Heart left ventricle (tissue), 16 donors: ENCODE data around the gene CCDC146. TPM values are rescaled to one million over a fixed set of nuclear protein-coding genes. Genes with fewer than 3 reads are reported as not detected.
"Not testable (repeated sequence)": the region's sequence is repeated elsewhere in the genome, so short reads cannot be mapped to it uniquely, and the experiment has no call there.

Experiments
- ATAC-seq, 4 donors: fragments of 200-7000 bp; cut with Tn5 transposase; one replicate each; pipeline ENCODE4 v1.9.1; 2020 to 2022; ENCODE audit warnings: moderate library complexity in 4 of 4, mild to moderate bottlenecking in 3 of 4, moderate number of reproducible peaks in 1 of 4
- DNase-seq, 5 donors: peaks; one replicate each; pipeline ENCODE4 v3.0.0-alpha.2; 2020
- H3K27ac ChIP-seq, 12 donors: fragments of 200-600 bp; sonication (generic) in 4 of 12; one replicate each; pipeline versions ENCODE4 v1.5.0 to v1.8.0; 2016 to 2022; ENCODE audit warnings: mild to moderate bottlenecking in 2 of 12
- H3K27me3 ChIP-seq, 9 donors: fragments of 200-600 bp; sonication (generic) in 2 of 9; one replicate each; pipeline versions ENCODE4 v1.5.1 to v1.8.0; 2016 to 2022; ENCODE audit warnings: mild to moderate bottlenecking in 3 of 9
- H3K36me3 ChIP-seq, 9 donors: fragments of 200-600 bp; sonication (generic) in 2 of 9; one replicate each; pipeline versions ENCODE4 v1.5.0 to v1.8.0; 2018 to 2022; ENCODE audit warnings: mild to moderate bottlenecking in 2 of 9
- H3K4me1 ChIP-seq, 12 donors: fragments of 200-600 bp; sonication (generic) in 4 of 12; one replicate each; pipeline versions ENCODE4 v1.5.0 to v1.8.0; 2016 to 2022; ENCODE audit warnings: mild to moderate bottlenecking in 3 of 12
- H3K4me3 ChIP-seq, 12 donors: fragments of 200-600 bp; sonication (generic) in 4 of 12; one replicate each; pipeline versions ENCODE4 v1.5.0 to v1.8.0; 2017 to 2022; ENCODE audit warnings: mild to moderate bottlenecking in 9 of 12, moderate library complexity in 4 of 12
- H3K9me3 ChIP-seq, 12 donors: fragments of 200-600 bp; sonication (generic) in 4 of 12; one replicate each; pipeline versions ENCODE4 v1.5.0 to v1.8.0; 2016 to 2022; ENCODE audit warnings: mild to moderate bottlenecking in 1 of 12
- CTCF ChIP-seq, 12 donors: fragments of 200-600 bp; sonication (generic) in 4 of 12; IDR thresholded peaks; one replicate each; pipeline versions ENCODE4 v1.5.0 to v1.8.0; 2018 to 2022; ENCODE audit warnings: antibody characterized with exemption in 12 of 12, mild to moderate bottlenecking in 5 of 12
- WGBS, 4 donors: extraction: QIAGEN DNeasy Blood & Tissue Kit in 2 of 4; methylation state at CpG; one replicate each; pipeline versions ENCODE4 v1.1.5 to v1.1.7; 2013 to 2018; 5-methylcytosine and 5-hydroxymethylcytosine counted together
- intact Hi-C, 10 donors: fragments of 100-400 bp; cut with DNase I; formaldehyde crosslinking; loops; one replicate each; pipeline versions ENCODE4 v1.11.1 to v1.14.2; 2022
- polyA plus RNA-seq, 2 donors: library from polyadenylated mRNA; stranded (reverse); fragments of 200-250 nt; gene quantifications; one replicate each; pipeline ENCODE4 v1.2.3, GENCODE V29; 2013
- total RNA-seq, 9 donors: library from RNA; depleted of rRNA in 2 of 9; stranded (reverse); fragments of >200 nt in 2 of 9; fragmentation: NEBNext Ultra II Directional in 3 of 9; extraction: Animal tissue kit (Norgen Biotek cat#: 25700) in 3 of 9; gene quantifications; one replicate each; pipeline versions ENCODE4 v1.1.0 to v1.2.4, GENCODE V29; 2016 to 2023
- donor health status: ischemic (EF 13 %, LVEDD 7.1; RV severe dilation, severe dysfunction).
- donor health status: healthy with polysubstance abuse.
- donor health status: DM: no; HTN: yes; CAD: no.
- donor health status: DM: no; HTN: no; CAD: no.
- donor health status: ischemic (EF 25% LVEDD 6.9; RV normal size, moderate dysfunction).
- donor health status: ischemic (EF 25% LVEDD 5.7; RV mildly dilated, moderate dysfunction).
- donor health status: healthy.
- donor health status: DM: yes; HTN: yes; CAD: no.
- donor health status: ischemic (EF 35%, LVEDD 5.7; RV mildly dilated, moderate dysfunction).
- donor health status: nonischemic (EF 11% LVEDD 7.7; RV severe dilation, severe dysfunction).
- donor health status: DM: yes; HTN: yes; CAD: no.
- donor health status: PGD.
- donor health status: ischemic (EF 29% LVEDD 5.4; RV normal size, mild dysfunction).
- donor health status: nonischemic (EF 23%, LVEDD 6.1; RV moderate dilation, normal function).

Gene CCDC146
- total and polyA plus RNA-seq, 11 donors: 2.1 to 13.3 (median 6.6) TPM

DNA sequence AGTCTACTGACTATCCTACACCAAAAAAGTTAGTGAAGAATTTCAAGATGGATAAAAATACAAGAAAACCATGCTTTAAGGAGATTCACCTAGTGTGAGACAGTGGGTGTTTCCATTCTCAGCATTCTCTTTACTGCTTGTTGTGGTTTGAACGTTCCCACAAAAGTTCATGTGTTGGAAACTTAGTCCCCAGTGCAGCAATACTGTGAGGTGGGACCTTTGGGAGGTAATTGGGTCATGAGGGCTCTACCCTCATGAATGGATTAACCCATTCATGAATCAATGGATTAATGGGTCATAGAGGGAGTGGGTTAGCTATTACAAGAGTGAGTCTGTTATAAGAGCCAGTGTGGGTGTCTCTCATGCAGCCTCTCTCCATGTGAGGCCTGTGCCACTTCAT lies 21.2 kb upstream of the CCDC146 start:
- H3K4me3 ChIP-seq, H3K36me3 ChIP-seq, intact Hi-C loops, DNase-seq, H3K27me3 ChIP-seq, H3K27ac ChIP-seq, ATAC-seq, H3K4me1 ChIP-seq, H3K9me3 ChIP-seq: not testable (repeated sequence)
- 85 to 100% (median 90%) methylated on average over 1 of the region's 1 CpG for WGBS, 4 donors

DNA sequence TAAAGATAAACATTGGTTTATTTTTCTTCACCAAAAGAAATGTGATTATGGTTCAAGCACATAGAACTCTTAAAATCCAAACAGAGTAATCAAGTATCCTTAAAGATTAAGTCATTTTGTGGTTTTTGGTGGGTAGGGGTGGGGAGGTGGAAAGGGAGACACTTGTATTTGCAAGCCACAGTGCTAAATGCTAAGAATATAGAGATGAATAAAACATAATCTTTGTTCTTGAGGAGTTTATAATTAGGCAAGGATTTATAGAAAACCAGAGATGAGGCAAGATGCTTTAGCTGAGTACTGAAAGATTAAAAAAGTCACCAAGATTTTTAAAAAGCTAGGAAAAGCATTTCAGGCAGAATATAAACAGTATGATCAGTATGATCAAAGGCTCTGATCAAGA lies 19.7 kb upstream of the CCDC146 start:
- H3K4me1 ChIP-seq, ATAC-seq, DNase-seq, H3K9me3 ChIP-seq, H3K27ac ChIP-seq, H3K36me3 ChIP-seq, intact Hi-C loops, H3K27me3 ChIP-seq, H3K4me3 ChIP-seq: not testable (repeated sequence)

DNA sequence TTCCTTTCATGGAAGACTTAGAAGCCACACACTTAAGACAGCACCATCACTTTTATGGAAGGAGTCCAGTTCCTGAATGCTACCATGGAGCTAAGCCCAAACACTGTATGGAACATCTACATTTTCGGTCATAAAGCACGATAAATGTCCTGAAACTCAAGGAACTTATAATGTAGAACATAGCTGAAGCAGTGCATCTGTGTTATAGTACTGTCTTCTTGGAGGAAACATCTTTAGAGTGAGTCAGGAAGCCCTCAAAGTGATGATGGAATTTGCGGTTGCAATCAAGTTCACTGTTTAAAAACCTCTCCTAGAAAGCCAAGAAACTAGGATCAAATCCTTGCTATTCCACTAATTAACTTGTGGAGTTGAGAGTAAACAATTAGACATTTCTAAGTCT lies 16.5 kb upstream of the CCDC146 start:
- H3K27me3 ChIP-seq, H3K9me3 ChIP-seq, H3K4me3 ChIP-seq, H3K27ac ChIP-seq, ATAC-seq, intact Hi-C loops, DNase-seq, H3K4me1 ChIP-seq: not testable (repeated sequence)
- H3K36me3 ChIP-seq: peaks cover 0 to 13% (median 3%) of the 10 kb centered on the region in 9 donors
- 93 to 100% (median 96%) methylated on average over 3 of the region's 3 CpGs for WGBS, 4 donors

- H3K4me1 ChIP-seq, H3K9me3 ChIP-seq, DNase-seq, intact Hi-C loops, H3K27me3 ChIP-seq, H3K4me3 ChIP-seq: not testable (repeated sequence)
- ATAC-seq: peak in 1 of 4 donors; percentile 26
- H3K36me3 ChIP-seq: peaks cover 0 to 13% (median 3%) of the 10 kb centered on the region in 9 donors
- peak overlapping the region in 1 of 12 donors; percentile 60 for H3K27ac ChIP-seq
- WGBS, 4 donors: 16 to 43% (median 30%) methylated on average over 2 to 3 of the region's 3 CpGs
These were observed 14.8 kb upstream of the CCDC146 start for GRCh38 chr7:77107659-77108058.

DNA sequence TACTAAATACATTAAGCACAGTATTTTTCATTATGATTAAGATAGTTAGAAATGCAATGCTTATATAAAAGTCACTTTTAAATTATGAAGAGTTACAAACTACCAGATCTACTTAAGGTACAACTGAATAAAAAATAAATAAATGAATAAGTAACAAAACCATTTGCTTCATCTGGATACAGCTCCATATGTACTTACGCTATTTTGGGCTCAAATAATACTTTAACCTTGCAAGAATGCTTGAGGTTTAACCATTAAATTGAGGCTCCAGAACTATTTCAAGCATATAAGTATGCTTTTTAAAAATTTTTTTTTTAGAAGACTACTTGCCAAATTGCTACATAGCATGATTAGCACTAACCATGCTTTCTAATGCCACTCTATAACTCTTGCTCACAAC lies 14.1 kb upstream of the CCDC146 start:
- H3K9me3 ChIP-seq, H3K27ac ChIP-seq, intact Hi-C loops, H3K4me3 ChIP-seq, H3K4me1 ChIP-seq, DNase-seq, ATAC-seq, H3K27me3 ChIP-seq: not testable (repeated sequence)
- peaks cover 0 to 13% (median 3%) of the 10 kb centered on the region in 9 donors for H3K36me3 ChIP-seq
- WGBS, 4 donors: 92 to 100% (median 94%) methylated on average over 1 of the region's 1 CpG

- peaks cover 0 to 21% (median 4%) of the 10 kb centered on the region in 9 donors for H3K36me3 ChIP-seq
- H3K4me3 ChIP-seq, DNase-seq, intact Hi-C loops, ATAC-seq, H3K27ac ChIP-seq, H3K4me1 ChIP-seq, H3K9me3 ChIP-seq, H3K27me3 ChIP-seq: not testable (repeated sequence)
- TF ChIP-seq CTCF (IDR thresholded peaks at IDR 0.05): peak in 9 of 12 donors; percentile 13 to 53 (median 36)
- WGBS, 4 donors: 36 to 53% (median 42%) methylated on average over 2 of the region's 2 CpGs
These were observed 9.6 kb upstream of the CCDC146 start for GRCh38 chr7:77112719-77113306.

- intact Hi-C loops: loop anchor here in 8 of 10 donors (2.0 to 10.0 kb wide), 5 partner anchors 119 to 209 kb away; no protein-coding TSS in a partner anchor
- not testable (repeated sequence) for DNase-seq, ATAC-seq
These were observed 3.1 kb downstream of the CCDC146 start for GRCh38 chr7:77125486-77125885.

GRCh38 chr7:77127009-77127408 lies 4.6 kb downstream of the CCDC146 start:
- not testable (repeated sequence) for H3K36me3 ChIP-seq, H3K4me3 ChIP-seq, H3K27ac ChIP-seq, H3K27me3 ChIP-seq, H3K9me3 ChIP-seq
- intact Hi-C loops: loop anchor here in 8 of 10 donors (2.0 to 10.0 kb wide), 5 partner anchors 118 to 208 kb away; no protein-coding TSS in a partner anchor
- peaks cover 0 to 23% (median 4%) of the 10 kb centered on the region in 12 donors for H3K4me1 ChIP-seq
- WGBS, 4 donors: 67 to 87% (median 84%) methylated on average over 4 to 9 of the region's 9 CpGs
- peak in 1 of 4 donors; percentile 4 for ATAC-seq
- DNase-seq: peak in 3 of 5 donors; percentile 28 to 58 (median 30)

More at GRCh38 chr7:77125486-77125885, 3.1 kb downstream of the CCDC146 start:
- WGBS, 4 donors: 4 to 16% (median 12%) methylated on average over 1 of the region's 1 CpG
- not testable (repeated sequence) for H3K9me3 ChIP-seq, H3K36me3 ChIP-seq, H3K27me3 ChIP-seq, H3K27ac ChIP-seq, H3K4me3 ChIP-seq
- peaks cover 0 to 30% (median 11%) of the 10 kb centered on the region in 12 donors for H3K4me1 ChIP-seq
- peak in 9 of 12 donors; percentile 7 to 42 (median 25) for TF ChIP-seq CTCF (IDR thresholded peaks at IDR 0.05)
